ENCODE results near the gene PCDHGA5. TPM values are rescaled to one million over a fixed set of nuclear protein-coding genes. Genes with fewer than 3 reads are reported as not detected.

The PCDHGA5 gene
- total RNA-seq, 1 experiment from 2014 or later = 2.0 TPM

DNA sequence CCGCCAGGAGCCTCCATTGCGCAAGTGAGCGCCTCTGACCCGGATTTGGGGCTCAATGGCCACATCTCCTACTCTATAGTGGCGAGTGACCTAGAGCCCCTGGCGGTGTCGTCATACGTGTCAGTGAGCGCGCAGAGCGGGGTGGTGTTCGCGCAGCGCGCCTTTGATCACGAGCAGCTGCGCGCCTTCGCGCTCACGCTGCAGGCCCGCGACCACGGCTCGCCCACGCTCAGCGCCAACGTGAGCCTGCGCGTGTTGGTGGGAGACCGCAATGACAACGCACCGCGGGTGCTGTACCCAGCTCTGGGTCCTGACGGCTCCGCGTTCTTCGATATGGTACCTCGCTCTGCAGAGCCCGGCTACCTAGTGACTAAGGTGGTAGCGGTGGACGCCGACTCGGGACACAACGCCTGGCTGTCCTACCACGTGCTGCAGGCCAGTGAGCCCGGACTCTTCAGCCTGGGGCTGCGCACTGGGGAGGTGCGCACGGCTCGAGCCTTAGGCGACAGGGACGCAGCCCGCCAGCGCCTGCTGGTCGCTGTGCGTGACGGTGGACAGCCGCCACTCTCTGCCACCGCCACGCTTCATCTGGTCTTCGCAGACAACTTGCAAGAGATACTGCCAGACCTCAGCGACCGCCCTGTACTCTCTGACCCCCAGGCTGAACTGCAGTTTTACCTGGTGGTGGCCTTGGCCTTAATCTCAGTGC lies 45.8 kb downstream of the PCDHGA5 start (continued):
- TF ChIP-seq IRF2 (CRISPR knock-in tag; IDR thresholded peaks at IDR 0.05; ENCODE audit: borderline replicate concordance, low read depth) (no peak), TCF7 (CRISPR knock-in tag; IDR thresholded peaks at IDR 0.05; ENCODE audit: low read depth) (no peak), ZNF416 (CRISPR knock-in tag; IDR thresholded peaks at IDR 0.05) (no peak), GTF2I (CRISPR knock-in tag; conservative IDR thresholded peaks at IDR 0.05) (no peak)
- TF ChIP-seq, protein P1, sequence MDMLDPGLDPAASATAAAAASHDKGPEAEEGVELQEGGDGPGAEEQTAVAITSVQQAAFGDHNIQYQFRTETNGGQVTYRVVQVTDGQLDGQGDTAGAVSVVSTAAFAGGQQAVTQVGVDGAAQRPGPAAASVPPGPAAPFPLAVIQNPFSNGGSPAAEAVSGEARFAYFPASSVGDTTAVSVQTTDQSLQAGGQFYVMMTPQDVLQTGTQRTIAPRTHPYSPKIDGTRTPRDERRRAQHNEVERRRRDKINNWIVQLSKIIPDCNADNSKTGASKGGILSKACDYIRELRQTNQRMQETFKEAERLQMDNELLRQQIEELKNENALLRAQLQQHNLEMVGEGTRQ (CRISPR knock-in tag; IDR thresholded peaks at IDR 0.05) = no peak

DNA sequence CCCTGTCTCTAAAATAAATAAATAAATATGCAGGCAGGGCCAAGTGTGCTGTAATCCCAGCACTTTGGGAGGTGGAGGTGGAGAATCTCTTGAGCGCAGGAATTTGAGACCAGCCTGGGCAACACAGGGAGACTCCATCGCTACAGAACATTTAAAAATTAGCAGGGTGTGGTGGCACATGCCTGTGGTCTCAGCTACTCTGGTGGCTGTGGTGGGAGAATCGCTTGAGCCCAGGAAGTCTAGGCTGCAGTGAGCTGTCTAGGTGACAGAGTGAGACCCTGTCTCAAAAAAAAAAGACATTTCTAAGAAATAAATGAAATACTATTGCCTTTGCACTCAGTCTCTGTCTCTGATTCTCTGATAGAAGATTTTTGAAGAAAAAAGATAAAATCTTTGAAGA lies 47.6 kb downstream of the PCDHGA5 start:
- Mint-ChIP-seq H3K27ac (no peak overlapping the region), H3K27me3 (ENCODE audit: low read depth) (peaks cover 25% of the 10 kb centered on the region), H3K4me3 (no peak overlapping the region), H3K9me3 (peaks cover 11% of the 10 kb centered on the region; the same call in 1 of the 2 replicates), H3K4me1 (peaks cover 24% of the 10 kb centered on the region), H3K36me3 (peaks cover 24% of the 10 kb centered on the region)
- ATAC-seq (no peak), DNase-seq (ENCODE audit: low spot score) (no peak)
- POLR2A ChIA-PET = no interaction called here
- no peak for TF ChIP-seq IRF2 (CRISPR knock-in tag; IDR thresholded peaks at IDR 0.05; ENCODE audit: borderline replicate concordance, low read depth)
- TF ChIP-seq NR1H2 (CRISPR knock-in tag; IDR thresholded peaks at IDR 0.05) = no peak
- TF ChIP-seq, protein P2, sequence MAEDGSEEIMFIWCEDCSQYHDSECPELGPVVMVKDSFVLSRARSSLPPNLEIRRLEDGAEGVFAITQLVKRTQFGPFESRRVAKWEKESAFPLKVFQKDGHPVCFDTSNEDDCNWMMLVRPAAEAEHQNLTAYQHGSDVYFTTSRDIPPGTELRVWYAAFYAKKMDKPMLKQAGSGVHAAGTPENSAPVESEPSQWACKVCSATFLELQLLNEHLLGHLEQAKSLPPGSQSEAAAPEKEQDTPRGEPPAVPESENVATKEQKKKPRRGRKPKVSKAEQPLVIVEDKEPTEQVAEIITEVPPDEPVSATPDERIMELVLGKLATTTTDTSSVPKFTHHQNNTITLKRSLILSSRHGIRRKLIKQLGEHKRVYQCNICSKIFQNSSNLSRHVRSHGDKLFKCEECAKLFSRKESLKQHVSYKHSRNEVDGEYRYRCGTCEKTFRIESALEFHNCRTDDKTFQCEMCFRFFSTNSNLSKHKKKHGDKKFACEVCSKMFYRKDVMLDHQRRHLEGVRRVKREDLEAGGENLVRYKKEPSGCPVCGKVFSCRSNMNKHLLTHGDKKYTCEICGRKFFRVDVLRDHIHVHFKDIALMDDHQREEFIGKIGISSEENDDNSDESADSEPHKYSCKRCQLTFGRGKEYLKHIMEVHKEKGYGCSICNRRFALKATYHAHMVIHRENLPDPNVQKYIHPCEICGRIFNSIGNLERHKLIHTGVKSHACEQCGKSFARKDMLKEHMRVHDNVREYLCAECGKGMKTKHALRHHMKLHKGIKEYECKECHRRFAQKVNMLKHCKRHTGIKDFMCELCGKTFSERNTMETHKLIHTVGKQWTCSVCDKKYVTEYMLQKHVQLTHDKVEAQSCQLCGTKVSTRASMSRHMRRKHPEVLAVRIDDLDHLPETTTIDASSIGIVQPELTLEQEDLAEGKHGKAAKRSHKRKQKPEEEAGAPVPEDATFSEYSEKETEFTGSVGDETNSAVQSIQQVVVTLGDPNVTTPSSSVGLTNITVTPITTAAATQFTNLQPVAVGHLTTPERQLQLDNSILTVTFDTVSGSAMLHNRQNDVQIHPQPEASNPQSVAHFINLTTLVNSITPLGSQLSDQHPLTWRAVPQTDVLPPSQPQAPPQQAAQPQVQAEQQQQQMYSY (CRISPR knock-in tag; IDR thresholded peaks at IDR 0.05) = no peak
- no peak for TF ChIP-seq NR3C1 (CRISPR knock-in tag; conservative IDR thresholded peaks at IDR 0.05; ENCODE audit: low read depth)
- TF ChIP-seq CBFB (CRISPR knock-in tag; IDR thresholded peaks at IDR 0.05; ENCODE audit: low read depth) = no peak
- TF ChIP-seq, protein P3, sequence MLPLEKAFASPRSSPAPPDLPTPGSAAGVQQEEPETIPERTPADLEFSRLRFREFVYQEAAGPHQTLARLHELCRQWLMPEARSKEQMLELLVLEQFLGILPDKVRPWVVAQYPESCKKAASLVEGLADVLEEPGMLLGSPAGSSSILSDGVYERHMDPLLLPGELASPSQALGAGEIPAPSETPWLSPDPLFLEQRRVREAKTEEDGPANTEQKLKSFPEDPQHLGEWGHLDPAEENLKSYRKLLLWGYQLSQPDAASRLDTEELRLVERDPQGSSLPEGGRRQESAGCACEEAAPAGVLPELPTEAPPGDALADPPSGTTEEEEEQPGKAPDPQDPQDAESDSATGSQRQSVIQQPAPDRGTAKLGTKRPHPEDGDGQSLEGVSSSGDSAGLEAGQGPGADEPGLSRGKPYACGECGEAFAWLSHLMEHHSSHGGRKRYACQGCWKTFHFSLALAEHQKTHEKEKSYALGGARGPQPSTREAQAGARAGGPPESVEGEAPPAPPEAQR (CRISPR knock-in tag; IDR thresholded peaks at IDR 0.05) = no peak
- TF ChIP-seq, protein P4, sequence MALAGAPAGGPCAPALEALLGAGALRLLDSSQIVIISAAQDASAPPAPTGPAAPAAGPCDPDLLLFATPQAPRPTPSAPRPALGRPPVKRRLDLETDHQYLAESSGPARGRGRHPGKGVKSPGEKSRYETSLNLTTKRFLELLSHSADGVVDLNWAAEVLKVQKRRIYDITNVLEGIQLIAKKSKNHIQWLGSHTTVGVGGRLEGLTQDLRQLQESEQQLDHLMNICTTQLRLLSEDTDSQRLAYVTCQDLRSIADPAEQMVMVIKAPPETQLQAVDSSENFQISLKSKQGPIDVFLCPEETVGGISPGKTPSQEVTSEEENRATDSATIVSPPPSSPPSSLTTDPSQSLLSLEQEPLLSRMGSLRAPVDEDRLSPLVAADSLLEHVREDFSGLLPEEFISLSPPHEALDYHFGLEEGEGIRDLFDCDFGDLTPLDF (CRISPR knock-in tag; IDR thresholded peaks at IDR 0.05) = no peak
- TF ChIP-seq, protein P5, sequence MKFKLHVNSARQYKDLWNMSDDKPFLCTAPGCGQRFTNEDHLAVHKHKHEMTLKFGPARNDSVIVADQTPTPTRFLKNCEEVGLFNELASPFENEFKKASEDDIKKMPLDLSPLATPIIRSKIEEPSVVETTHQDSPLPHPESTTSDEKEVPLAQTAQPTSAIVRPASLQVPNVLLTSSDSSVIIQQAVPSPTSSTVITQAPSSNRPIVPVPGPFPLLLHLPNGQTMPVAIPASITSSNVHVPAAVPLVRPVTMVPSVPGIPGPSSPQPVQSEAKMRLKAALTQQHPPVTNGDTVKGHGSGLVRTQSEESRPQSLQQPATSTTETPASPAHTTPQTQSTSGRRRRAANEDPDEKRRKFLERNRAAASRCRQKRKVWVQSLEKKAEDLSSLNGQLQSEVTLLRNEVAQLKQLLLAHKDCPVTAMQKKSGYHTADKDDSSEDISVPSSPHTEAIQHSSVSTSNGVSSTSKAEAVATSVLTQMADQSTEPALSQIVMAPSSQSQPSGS (CRISPR knock-in tag; IDR thresholded peaks at IDR 0.05; ENCODE audit: borderline replicate concordance, low read depth) = no peak
- no peak for TF ChIP-seq PRRX2 (CRISPR knock-in tag; IDR thresholded peaks at IDR 0.05)
- TF ChIP-seq ZNF263 (CRISPR knock-in tag; IDR thresholded peaks at IDR 0.05; ENCODE audit: low read depth) = no peak
- TF ChIP-seq FOXJ3 (CRISPR knock-in tag; IDR thresholded peaks at IDR 0.05; ENCODE audit: borderline replicate concordance) = no peak
- no peak for TF ChIP-seq EMX1 (CRISPR knock-in tag; IDR thresholded peaks at IDR 0.05)
- CTCF ChIA-PET = interaction anchor here (0.9 to 4.3 kb wide), 8 partner anchors 9 to 188 kb away, joined by 3 to 52 read pairs (median 11); partner anchors contain the start of genes PCDHB14, PCDHGA9, PCDHGB3 and PCDHGB5
